ENCODE data around the gene NKX6-1. TPM values are rescaled to one million over a fixed set of nuclear protein-coding genes. Genes with fewer than 3 reads are reported as not detected.

Gene NKX6-1
- total and polyA plus RNA-seq, 9 of the 15 experiments (the other 6 are each of a cell fraction or from before 2014, with no cell fraction given): not detected

- peaks cover 44 to 72% of the 10 kb centered on the region in 2 experiments for H3K27me3 ChIP-seq (ENCODE audit: control insufficient read depth in 2 of 2, insufficient read depth in 2 of 2, low read length in 2 of 2)
- H2AFZ ChIP-seq (ENCODE audit: low read depth, low read length): no peak overlapping the region
- H3K4me3 ChIP-seq: no peak overlapping the region
- no peak overlapping the region for H3K4me2 ChIP-seq (ENCODE audit: insufficient read depth, low read length)
- intact Hi-C loops (cut with micrococcal nuclease): no loop called here
- peaks cover 0 to 34% of the 10 kb centered on the region in 2 experiments; a peak in 2 of 5 replicates for H3K4me1 ChIP-seq (replicated peaks in 1 of 2; ENCODE audit: control insufficient read depth in 2 of 2, insufficient read depth in 2 of 2, low read length in 2 of 2)
- DNase-seq (ENCODE audit: extremely low read depth in 1 of 4, low spot score in 3 of 4) (no peak), FAIRE-seq (no peak), ATAC-seq (no peak)
- H3K27ac ChIP-seq (ENCODE audit: extremely low read depth, low read depth, low read length): no peak overlapping the region
- in situ Hi-C loops (cut with MboI): no loop called here
- H3K36me3 ChIP-seq (ENCODE audit: control insufficient read depth, insufficient read depth, low read length): no peaks in the 10 kb centered on the region
- BruUV-seq (replicated peaks): no TSS peak
- no peak overlapping the region for H3K9ac ChIP-seq (ENCODE audit: insufficient read depth in 1 of 2, low read depth in 2 of 2, low read length in 2 of 2)
- no peaks in the 10 kb centered on the region for H4K20me1 ChIP-seq (replicated peaks; ENCODE audit: control insufficient read depth, insufficient read depth, low read length)
- H3K9me3 ChIP-seq (replicated peaks; ENCODE audit: control insufficient read depth, insufficient read depth, low read depth, low read length): no peaks in the 10 kb centered on the region
- H3K9me1 ChIP-seq (ENCODE audit: control insufficient read depth, insufficient read depth, low read length): no peaks in the 10 kb centered on the region
- H3K79me2 ChIP-seq (ENCODE audit: control insufficient read depth, insufficient read depth, low read length): no peaks in the 10 kb centered on the region
- TF ChIP-seq ZNF124 (CRISPR knock-in tag; IDR thresholded peaks at IDR 0.05) (no peak), ZNF586 (CRISPR knock-in tag; conservative IDR thresholded peaks at IDR 0.05) (no peak), ZBTB7A (IDR thresholded peaks at IDR 0.05; ENCODE audit: borderline replicate concordance, control insufficient read depth, low read depth, low read length) (no peak)
- ChIA-PET POLR2A (no interaction called here), CTCF (ENCODE audit: low intra/inter-chr PET ratio) (no interaction called here)
- 30% methylated on average over 10 of the region's 73 CpGs for WGBS (ENCODE audit: insufficient coverage, low coverage, missing lambda C conversion rate)
Observed at GRCh38 chr4:84497504-84498202, 1.4 kb downstream of the NKX6-1 start.

- Histone ChIP-seq H3K4me2 (ENCODE audit: insufficient read depth, low read length) (no peak overlapping the region), H3K27ac (ENCODE audit: extremely low read depth, low read depth, low read length) (no peak overlapping the region)
- no peak for ATAC-seq
- TF ChIP-seq TCF15 (CRISPR knock-in tag; IDR thresholded peaks at IDR 0.05) (no peak), FIP1L1 (IDR thresholded peaks at IDR 0.05; ENCODE audit: low read depth, low read length, poor library complexity, severe bottlenecking) (no peak), ZBED1 (IDR thresholded peaks at IDR 0.05) (no peak), CUX1 (CRISPR knock-in tag; IDR thresholded peaks at IDR 0.05) (no peak), GTF2A2 (tag; IDR thresholded peaks at IDR 0.05) (no peak), TFAM (CRISPR knock-in tag; conservative IDR thresholded peaks at IDR 0.05) (no peak)
Observed at GRCh38 chr4:84496706-84497503, 2.2 kb downstream of the NKX6-1 start.

More at GRCh38 chr4:84496706-84497503, 2.2 kb downstream of the NKX6-1 start:
- in situ Hi-C loops (cut with MboI) (no loop called here), intact Hi-C loops (cut with micrococcal nuclease) (no loop called here)
- POLR2A ChIA-PET: no interaction called here
- H3K4me1 ChIP-seq (replicated peaks in 1 of 2; ENCODE audit: control insufficient read depth in 2 of 2, insufficient read depth in 2 of 2, low read length in 2 of 2): peaks cover 0 to 35% of the 10 kb centered on the region in 2 experiments; a peak in 2 of 5 replicates
- FAIRE-seq: no peak
- no peaks in the 10 kb centered on the region for H3K79me2 ChIP-seq (ENCODE audit: control insufficient read depth, insufficient read depth, low read length)
- no peak overlapping the region for H3K4me3 ChIP-seq
- CTCF ChIA-PET (ENCODE audit: low intra/inter-chr PET ratio): no interaction called here
- peaks cover 38 to 66% of the 10 kb centered on the region in 2 experiments for H3K27me3 ChIP-seq (ENCODE audit: control insufficient read depth in 2 of 2, insufficient read depth in 2 of 2, low read length in 2 of 2)
- no peak overlapping the region for H3K9ac ChIP-seq (ENCODE audit: insufficient read depth in 1 of 2, low read depth in 2 of 2, low read length in 2 of 2)
- 19% methylated on average over 42 of the region's 53 CpGs for WGBS (ENCODE audit: insufficient coverage, low coverage, missing lambda C conversion rate)
- no peaks in the 10 kb centered on the region for H3K36me3 ChIP-seq (ENCODE audit: control insufficient read depth, insufficient read depth, low read length)
- no peaks in the 10 kb centered on the region for H3K9me1 ChIP-seq (ENCODE audit: control insufficient read depth, insufficient read depth, low read length)
- DNase-seq (ENCODE audit: extremely low read depth in 1 of 4, low spot score in 3 of 4): no peak
- no TSS peak for BruUV-seq (replicated peaks)
- no peaks in the 10 kb centered on the region for H4K20me1 ChIP-seq (replicated peaks; ENCODE audit: control insufficient read depth, insufficient read depth, low read length)
- no peak overlapping the region for H2AFZ ChIP-seq (ENCODE audit: low read depth, low read length)
- H3K9me3 ChIP-seq (replicated peaks; ENCODE audit: control insufficient read depth, insufficient read depth, low read depth, low read length): no peaks in the 10 kb centered on the region
